A549 (cell line): ENCODE data around the gene HS6ST2. TPM values are rescaled to one million over a fixed set of nuclear protein-coding genes. Genes with fewer than 3 reads are reported as not detected.

ENCODE experiments used
- ATAC-seq, 2 experiments: fragments of 200-7000 bp in 1 of 2; fragments of >200 bp in 1 of 2; cut with Nextera tagmentation in 1 of 2; cut with Tn5 transposase in 1 of 2; 3 replicates each; pipeline versions ENCODE4 v1.8.0 to v1.9.1; 2018 to 2020; ENCODE audit warnings: mild to moderate bottlenecking in 1 of 2, moderate library complexity in 1 of 2
- CTCF ChIA-PET: fragments of 300-600 bp; sonication (Branson Sonifier 250); formaldehyde crosslinking; extraction: SDS; loops from one replicate; lab custom pipeline; 2021; ENCODE audit warnings: antibody characterized with exemption, inconsistent platforms; lab: Yijun Ruan, JAX
- POLR2A ChIA-PET: fragments of 350-600 bp; formaldehyde crosslinking; extraction: SDS; loops from one replicate; lab custom pipeline; 2021; ENCODE audit warnings: antibody characterized with exemption, inconsistent platforms; lab: Yijun Ruan, JAX
- DNase-seq, 2 experiments: peaks; one replicate each; pipeline versions ENCODE4 v3.0.0 to v3.0.0-alpha.2; 2011 to 2016; ENCODE audit warnings: low read depth in 1 of 2, low spot score in 1 of 2
- FAIRE-seq: peaks from 2 replicates; lab custom pipeline; 2011; peaks lifted over from hg19 to GRCh38; lab: Jason Lieb, UNC
- H3K27ac ChIP-seq, 2 experiments: fragments of >200 bp; sonication (Bioruptor Twin); formaldehyde crosslinking; 3 replicates each; pipeline ENCODE4 v1.5.1; 2016 to 2017
- H3K4me1 ChIP-seq: fragments of >200 bp; sonication (Bioruptor Twin); formaldehyde crosslinking; 3 replicates; pipeline ENCODE4 v1.6.1; 2016
- H3K4me2 ChIP-seq: fragments of >200 bp; sonication (Bioruptor Twin); formaldehyde crosslinking; 3 replicates; pipeline ENCODE4 v1.6.1; 2016
- H3K4me3 ChIP-seq: fragments of >200 bp; sonication (Bioruptor Twin); formaldehyde crosslinking; 3 replicates; pipeline ENCODE4 v1.5.1; 2016
- H3K9me3 ChIP-seq: fragments of >200 bp; sonication (Bioruptor Twin); formaldehyde crosslinking; 3 replicates; pipeline ENCODE4 v1.6.1; 2016
- CHD2 ChIP-seq: fragments of 150-350 bp; IDR thresholded peaks from 2 replicates; pipeline ENCODE4 v1.6.1; 2014; ENCODE audit warnings: low read length; ENCODE audit not compliant: partially characterized antibody
- CHD4 ChIP-seq: fragments of 200-600 bp; sonication (generic); IDR thresholded peaks from 2 replicates; pipeline ENCODE4 v1.6.1; 2016; ENCODE audit warnings: antibody characterized with exemption, mild to moderate bottlenecking, borderline replicate concordance
- EP300 ChIP-seq, 2 experiments: fragments of >200 bp; sonication (Bioruptor Twin); formaldehyde crosslinking; IDR thresholded peaks; 2 replicates in 1 of 2; 3 replicates in 1 of 2; pipeline ENCODE4 v1.6.1; 2016 to 2017
- FOSB ChIP-seq: fragments of 250-450 bp; sonication (Bioruptor Pico); IDR thresholded peaks from 2 replicates; pipeline ENCODE4 v1.5.0; 2020; ENCODE audit warnings: mild to moderate bottlenecking, moderate library complexity
- GATA3 ChIP-seq: IDR thresholded peaks from 2 replicates; pipeline ENCODE4 v1.6.1; 2012; ENCODE audit warnings: borderline replicate concordance
- HOXB13 ChIP-seq: fragments of 250-450 bp; sonication (Bioruptor Pico); IDR thresholded peaks from 2 replicates; pipeline ENCODE4 v1.5.0; 2020; ENCODE audit warnings: low read depth, mild to moderate bottlenecking, moderate library complexity
- HOXB5 ChIP-seq: fragments of 250-450 bp; sonication (Bioruptor Pico); IDR thresholded peaks from 2 replicates; pipeline ENCODE4 v1.5.0; 2020; ENCODE audit warnings: mild to moderate bottlenecking, moderate library complexity
- MAZ ChIP-seq: fragments of 150-350 bp; IDR thresholded peaks from 2 replicates; pipeline ENCODE4 v1.6.1; 2014; ENCODE audit warnings: antibody characterized with exemption, low read depth, low read length, borderline replicate concordance
- NR3C1 ChIP-seq: fragments of >200 bp; sonication (Bioruptor Twin); formaldehyde crosslinking; IDR thresholded peaks from 3 replicates; pipeline ENCODE4 v1.6.1; 2017
- PBX3 ChIP-seq: IDR thresholded peaks from 2 replicates; pipeline ENCODE4 v1.6.1; 2012
- PHF8 ChIP-seq: fragments of 200-600 bp; sonication (generic); IDR thresholded peaks from 2 replicates; pipeline ENCODE4 v1.6.1; 2016; ENCODE audit warnings: low read depth, mild to moderate bottlenecking, antibody characterized with exemption, moderate library complexity, borderline replicate concordance
- POLR2AphosphoS2 ChIP-seq: conservative IDR thresholded peaks from 2 replicates; pipeline ENCODE4 v1.6.1; 2012; ENCODE audit warnings: low read length, improper control_type of control experiment, inconsistent platforms
- RNF2 ChIP-seq: fragments of 200-600 bp; sonication (generic); IDR thresholded peaks from 2 replicates; pipeline ENCODE4 v1.6.1; 2016; ENCODE audit warnings: low read depth, mild to moderate bottlenecking, antibody characterized with exemption, moderate library complexity, borderline replicate concordance
- WGBS: methylation state at CpG from one replicate; pipeline ENCODE4 v1.1.6; 2017; ENCODE audit errors: missing lambda C conversion rate; 5-methylcytosine and 5-hydroxymethylcytosine counted together
- polyA plus RNA-seq, 4 experiments: library from polyadenylated mRNA; depleted of rRNA in 3 of 4; stranded (reverse); fragments of >200 nt; fragmentation: RNase III in 1 of 4; extraction: RNeasy Plus Mini Kit Qiagen cat#74134 plus additional on column Dnase treatment in 1 of 4; gene quantifications; 2 replicates in 3 of 4; 3 replicates in 1 of 4; pipeline ENCODE4 v1.2.3, GENCODE V29; 2011 to 2017
- TF ChIP-seq, protein P1 (sequence below): fragments of 250-450 bp; sonication (Bioruptor Pico); IDR thresholded peaks from 2 replicates; pipeline ENCODE4 v1.5.0; 2021; ENCODE audit warnings: mild to moderate bottlenecking, moderate library complexity, borderline replicate concordance
- TF ChIP-seq, protein P2 (sequence below): fragments of >200 bp; sonication (Bioruptor Twin); formaldehyde crosslinking; IDR thresholded peaks from 3 replicates; pipeline ENCODE4 v1.6.1; 2016
- TF ChIP-seq, protein P3 (sequence below): fragments of 200-600 bp; sonication (generic); IDR thresholded peaks from 2 replicates; pipeline ENCODE4 v1.6.1; 2016; ENCODE audit warnings: antibody characterized with exemption, mild to moderate bottlenecking, moderate library complexity

The HS6ST2 gene
- polyA plus RNA-seq, 2 of the 4 experiments (the other 2 are of a cell fraction) = 0.01 to 0.04 TPM

DNA sequence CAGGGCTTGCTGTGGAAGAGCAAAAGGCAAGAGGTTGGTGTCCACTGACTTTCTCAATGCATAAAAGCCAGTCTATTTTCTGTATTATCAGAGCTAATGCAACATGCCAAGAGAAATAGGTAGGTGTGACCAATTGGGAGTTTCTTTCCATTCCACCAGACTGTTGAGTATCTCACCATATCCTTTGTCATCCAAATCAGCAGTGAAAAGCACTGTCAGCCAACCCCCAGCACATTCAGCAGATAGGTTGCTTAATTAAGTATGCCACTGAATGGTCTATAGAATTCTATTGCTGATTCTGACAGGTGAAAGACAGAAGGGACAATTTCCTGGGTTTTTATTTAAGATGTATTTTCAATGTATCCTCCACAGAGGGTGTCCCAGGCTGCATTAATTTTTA is 139.8 kb downstream of the HS6ST2 start (continued):
- TF ChIP-seq, protein P1, sequence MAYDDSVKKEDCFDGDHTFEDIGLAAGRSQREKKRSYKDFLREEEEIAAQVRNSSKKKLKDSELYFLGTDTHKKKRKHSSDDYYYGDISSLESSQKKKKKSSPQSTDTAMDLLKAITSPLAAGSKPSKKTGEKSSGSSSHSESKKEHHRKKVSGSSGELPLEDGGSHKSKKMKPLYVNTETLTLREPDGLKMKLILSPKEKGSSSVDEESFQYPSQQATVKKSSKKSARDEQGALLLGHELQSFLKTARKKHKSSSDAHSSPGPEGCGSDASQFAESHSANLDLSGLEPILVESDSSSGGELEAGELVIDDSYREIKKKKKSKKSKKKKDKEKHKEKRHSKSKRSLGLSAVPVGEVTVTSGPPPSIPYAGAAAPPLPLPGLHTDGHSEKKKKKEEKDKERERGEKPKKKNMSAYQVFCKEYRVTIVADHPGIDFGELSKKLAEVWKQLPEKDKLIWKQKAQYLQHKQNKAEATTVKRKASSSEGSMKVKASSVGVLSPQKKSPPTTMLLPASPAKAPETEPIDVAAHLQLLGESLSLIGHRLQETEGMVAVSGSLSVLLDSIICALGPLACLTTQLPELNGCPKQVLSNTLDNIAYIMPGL = no peak
- TF ChIP-seq CHD4 = no peak
- no peak for TF ChIP-seq EP300 (IDR thresholded peaks at IDR 0.05)
- TF ChIP-seq PHF8 = no peak
- no peak for TF ChIP-seq RNF2
- no peak for TF ChIP-seq HOXB13

DNA sequence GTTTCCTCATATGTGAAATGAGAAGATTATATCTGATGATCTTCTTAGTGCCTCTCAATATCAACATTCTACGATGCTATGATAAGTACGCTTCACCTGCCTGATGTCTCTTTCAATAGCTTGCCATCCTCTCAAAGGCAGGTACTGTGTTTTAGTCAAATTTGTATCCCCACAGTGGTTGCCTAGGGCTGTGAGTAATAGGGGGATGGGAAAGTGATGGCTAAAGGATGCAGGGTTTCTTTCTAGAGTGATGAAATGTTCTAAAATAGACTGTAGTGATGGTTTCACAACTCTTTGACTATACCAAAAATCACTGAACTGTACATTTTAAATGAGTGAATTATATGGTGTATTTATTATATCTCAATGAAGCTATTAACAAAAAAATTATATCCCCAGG is 142.8 kb downstream of the HS6ST2 start:
- FAIRE-seq (no peak), ATAC-seq (no peak), DNase-seq (no peak)
- H3K9me3 ChIP-seq = no peaks in the 10 kb centered on the region
- ChIA-PET CTCF (no interaction called here), POLR2A (no interaction called here)
- H3K27ac ChIP-seq = no peak overlapping the region
- H3K4me3 ChIP-seq = no peak overlapping the region
- TF ChIP-seq CHD2 = no peak
- TF ChIP-seq NR3C1 = no peak
- TF ChIP-seq MAZ = no peak
- TF ChIP-seq POLR2AphosphoS2 = no peak
- TF ChIP-seq, protein P2, sequence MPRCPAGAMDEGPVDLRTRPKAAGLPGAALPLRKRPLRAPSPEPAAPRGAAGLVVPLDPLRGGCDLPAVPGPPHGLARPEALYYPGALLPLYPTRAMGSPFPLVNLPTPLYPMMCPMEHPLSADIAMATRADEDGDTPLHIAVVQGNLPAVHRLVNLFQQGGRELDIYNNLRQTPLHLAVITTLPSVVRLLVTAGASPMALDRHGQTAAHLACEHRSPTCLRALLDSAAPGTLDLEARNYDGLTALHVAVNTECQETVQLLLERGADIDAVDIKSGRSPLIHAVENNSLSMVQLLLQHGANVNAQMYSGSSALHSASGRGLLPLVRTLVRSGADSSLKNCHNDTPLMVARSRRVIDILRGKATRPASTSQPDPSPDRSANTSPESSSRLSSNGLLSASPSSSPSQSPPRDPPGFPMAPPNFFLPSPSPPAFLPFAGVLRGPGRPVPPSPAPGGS = no peak
- no peak for TF ChIP-seq FOSB (CRISPR knock-in tag)
- TF ChIP-seq, protein P3, sequence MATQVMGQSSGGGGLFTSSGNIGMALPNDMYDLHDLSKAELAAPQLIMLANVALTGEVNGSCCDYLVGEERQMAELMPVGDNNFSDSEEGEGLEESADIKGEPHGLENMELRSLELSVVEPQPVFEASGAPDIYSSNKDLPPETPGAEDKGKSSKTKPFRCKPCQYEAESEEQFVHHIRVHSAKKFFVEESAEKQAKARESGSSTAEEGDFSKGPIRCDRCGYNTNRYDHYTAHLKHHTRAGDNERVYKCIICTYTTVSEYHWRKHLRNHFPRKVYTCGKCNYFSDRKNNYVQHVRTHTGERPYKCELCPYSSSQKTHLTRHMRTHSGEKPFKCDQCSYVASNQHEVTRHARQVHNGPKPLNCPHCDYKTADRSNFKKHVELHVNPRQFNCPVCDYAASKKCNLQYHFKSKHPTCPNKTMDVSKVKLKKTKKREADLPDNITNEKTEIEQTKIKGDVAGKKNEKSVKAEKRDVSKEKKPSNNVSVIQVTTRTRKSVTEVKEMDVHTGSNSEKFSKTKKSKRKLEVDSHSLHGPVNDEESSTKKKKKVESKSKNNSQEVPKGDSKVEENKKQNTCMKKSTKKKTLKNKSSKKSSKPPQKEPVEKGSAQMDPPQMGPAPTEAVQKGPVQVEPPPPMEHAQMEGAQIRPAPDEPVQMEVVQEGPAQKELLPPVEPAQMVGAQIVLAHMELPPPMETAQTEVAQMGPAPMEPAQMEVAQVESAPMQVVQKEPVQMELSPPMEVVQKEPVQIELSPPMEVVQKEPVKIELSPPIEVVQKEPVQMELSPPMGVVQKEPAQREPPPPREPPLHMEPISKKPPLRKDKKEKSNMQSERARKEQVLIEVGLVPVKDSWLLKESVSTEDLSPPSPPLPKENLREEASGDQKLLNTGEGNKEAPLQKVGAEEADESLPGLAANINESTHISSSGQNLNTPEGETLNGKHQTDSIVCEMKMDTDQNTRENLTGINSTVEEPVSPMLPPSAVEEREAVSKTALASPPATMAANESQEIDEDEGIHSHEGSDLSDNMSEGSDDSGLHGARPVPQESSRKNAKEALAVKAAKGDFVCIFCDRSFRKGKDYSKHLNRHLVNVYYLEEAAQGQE = no peak
- TF ChIP-seq HOXB5 = no peak
- H3K4me1 ChIP-seq = no peaks in the 10 kb centered on the region
- no peak overlapping the region for H3K4me2 ChIP-seq
- WGBS = 7% methylated on average over 2 of the region's 2 CpGs

DNA sequence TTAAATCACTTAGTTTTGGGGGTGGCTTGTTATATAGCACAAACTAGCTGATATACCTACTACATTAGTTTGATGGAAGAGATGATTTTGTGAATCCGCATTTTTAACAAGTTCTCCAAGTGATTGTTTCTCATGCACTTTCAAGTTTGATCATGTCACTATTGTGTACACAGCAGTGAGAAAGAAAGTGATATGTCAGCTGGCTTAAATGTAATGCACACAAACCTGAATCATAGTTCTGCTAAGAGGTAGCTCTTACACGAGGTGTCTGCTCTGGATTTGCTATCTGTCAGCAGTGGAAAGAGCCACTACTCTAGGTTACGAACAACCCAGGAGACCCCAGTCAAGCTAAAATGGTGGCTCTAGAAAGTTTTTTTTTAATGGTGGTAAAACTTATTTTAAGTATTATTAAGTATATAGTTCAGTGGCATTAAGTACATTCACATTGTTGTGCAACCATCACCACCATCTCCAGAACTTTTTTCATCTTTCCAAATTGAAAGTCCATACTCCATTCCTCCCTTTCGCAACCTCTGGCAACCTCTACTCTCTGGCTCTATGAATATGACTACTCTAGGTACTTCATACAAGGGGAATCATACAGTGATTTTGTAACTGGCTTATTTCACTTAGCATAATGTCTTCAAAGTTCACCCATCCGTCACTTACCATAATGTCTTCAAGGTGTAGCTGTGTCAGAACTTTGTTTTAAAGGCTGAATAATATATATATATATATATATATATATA is 147.3 kb downstream of the HS6ST2 start:
- no peak for TF ChIP-seq PBX3
- TF ChIP-seq GATA3 = no peak
- Histone ChIP-seq H3K27ac (no peak overlapping the region), H3K9me3 (no peaks in the 10 kb centered on the region), H3K4me3 (no peak overlapping the region), H3K4me2 (no peak overlapping the region), H3K4me1 (no peaks in the 10 kb centered on the region)
- WGBS = 56% methylated on average over 5 of the region's 5 CpGs
- ChIA-PET CTCF (interaction anchor here (0.9 kb wide), 1 partner anchor 51 kb away, joined by 3 read pairs; no protein-coding TSS in a partner anchor), POLR2A (no interaction called here)
- no peak for DNase-seq
- no peak for ATAC-seq
- no peak for FAIRE-seq
